T-helper 2 cell treated with Interferon-gamma antibody and Interleukin-4, amounts not matched to agents 100 ng/mL and 5 ng/mL, for 36 hours (primary cell): Measurements from ENCODE around the gene C14orf180. TPM values are rescaled to one million over a fixed set of nuclear protein-coding genes. Genes with fewer than 3 reads are reported as not detected.

Experiments used
- intact Hi-C: fragments of 100-400 bp; cut with micrococcal nuclease; formaldehyde crosslinking; loops from one replicate; pipeline ENCODE4 v1.15.1; 2023
- total RNA-seq: library from RNA; stranded (reverse); gene quantifications from 2 replicates; pipeline ENCODE4 v1.2.3, GENCODE V29; 2022

The C14orf180 gene
- total RNA-seq, 1 donor from 2014 or later, result not detected

GRCh38 chr14:104560586-104560945 lies 19.0 kb upstream of the C14orf180 start:
- intact Hi-C loops, result no loop called here

GRCh38 chr14:104561124-104561557 lies 18.4 kb upstream of the C14orf180 start:
- intact Hi-C loops, result no loop called here

GRCh38 chr14:104561632-104562495 lies 17.7 kb upstream of the C14orf180 start:
- intact Hi-C loops, result no loop called here

GRCh38 chr14:104562606-104563005 lies 17.0 kb upstream of the C14orf180 start:
- intact Hi-C loops, result no loop called here

GRCh38 chr14:104563191-104563741 lies 16.3 kb upstream of the C14orf180 start:
- intact Hi-C loops, result no loop called here

- intact Hi-C loops, result loop anchor here (1.0 kb wide), 2 partner anchors 427 to 486 kb away; no protein-coding TSS in a partner anchor
These were observed 15.6 kb upstream of the C14orf180 start for GRCh38 chr14:104563742-104564615.

GRCh38 chr14:104564744-104565679 lies 14.6 kb upstream of the C14orf180 start:
- intact Hi-C loops, result loop anchor here (1.0 kb wide), 2 partner anchors 428 to 487 kb away; no protein-coding TSS in a partner anchor

GRCh38 chr14:104567141-104567956 lies 12.2 kb upstream of the C14orf180 start:
- intact Hi-C loops, result no loop called here

- intact Hi-C loops, result no loop called here
These were observed 11.7 kb upstream of the C14orf180 start for GRCh38 chr14:104567957-104568225.

GRCh38 chr14:104568620-104569019 lies 10.9 kb upstream of the C14orf180 start:
- intact Hi-C loops, result no loop called here

- intact Hi-C loops, result no loop called here
These were observed 10.1 kb upstream of the C14orf180 start for GRCh38 chr14:104569435-104569834.

- intact Hi-C loops, result no loop called here
These were observed 8.3 kb upstream of the C14orf180 start for GRCh38 chr14:104571246-104571645.

GRCh38 chr14:104572024-104572626 lies 7.4 kb upstream of the C14orf180 start:
- intact Hi-C loops, result no loop called here

GRCh38 chr14:104572668-104573067 lies 6.9 kb upstream of the C14orf180 start:
- intact Hi-C loops, result no loop called here

- intact Hi-C loops, result no loop called here
These were observed 5.6 kb upstream of the C14orf180 start for GRCh38 chr14:104573930-104574329.

- intact Hi-C loops, result no loop called here
These were observed 5.0 kb upstream of the C14orf180 start for GRCh38 chr14:104574536-104574935.

GRCh38 chr14:104574978-104575583 lies 4.5 kb upstream of the C14orf180 start:
- intact Hi-C loops, result no loop called here

GRCh38 chr14:104576232-104576969 lies 3.2 kb upstream of the C14orf180 start:
- intact Hi-C loops, result no loop called here

GRCh38 chr14:104576970-104577332 lies 2.6 kb upstream of the C14orf180 start:
- intact Hi-C loops, result no loop called here
